A673 (cell line): Measurements from ENCODE around the gene PPP1R3G. TPM values are rescaled to one million over a fixed set of nuclear protein-coding genes. Genes with fewer than 3 reads are reported as not detected.

Experiments used
- BruUV-seq: library from RNA; stranded (reverse); fragments of 400-500 nt; replicated peaks from 2 replicates; lab custom pipeline; 2021; lab: Mats Ljungman, UMichigan
- CTCF ChIA-PET: fragments of 300-600 bp; sonication (Branson Sonifier 250); formaldehyde crosslinking; loops from one replicate; lab custom pipeline; 2022; ENCODE audit warnings: antibody characterized with exemption; lab: Charles Lee
- POLR2A ChIA-PET: fragments of 300-600 bp; sonication (Branson Sonifier 250); formaldehyde crosslinking; loops from one replicate; lab custom pipeline; 2022; ENCODE audit warnings: antibody characterized with exemption; ENCODE audit not compliant: low non-redundant PET; lab: Charles Lee
- DNase-seq: peaks from one replicate; pipeline ENCODE4 v3.0.0-alpha.2; 2015; ENCODE audit warnings: low spot score
- H3K27ac ChIP-seq: fragments of 200-600 bp; sonication (generic); 2 replicates; pipeline ENCODE4 v1.5.1; 2016; ENCODE audit warnings: mixed run types, low read depth, mild to moderate bottlenecking, mixed read lengths, antibody characterized with exemption, low read length; ENCODE audit not compliant: poor library complexity, severe bottlenecking
- H3K27me3 ChIP-seq: fragments of 200-600 bp; sonication (generic); replicated peaks from 2 replicates; pipeline ENCODE4 v1.6.1; 2017; ENCODE audit warnings: mixed run types, low read depth, mild to moderate bottlenecking, mixed read lengths, antibody characterized with exemption, low read length; ENCODE audit not compliant: insufficient read depth, poor library complexity
- H3K36me3 ChIP-seq: fragments of 200-600 bp; sonication (generic); 2 replicates; pipeline ENCODE4 v1.6.1; 2016; ENCODE audit warnings: mixed run types, mild to moderate bottlenecking, mixed read lengths, antibody characterized with exemption, low read length; ENCODE audit not compliant: insufficient read depth, poor library complexity, severe bottlenecking
- H3K4me1 ChIP-seq: fragments of 200-600 bp; sonication (generic); 2 replicates; pipeline ENCODE4 v1.6.1; 2017; ENCODE audit warnings: mixed run types, mild to moderate bottlenecking, mixed read lengths, antibody characterized with exemption, low read length; ENCODE audit not compliant: insufficient read depth, poor library complexity, severe bottlenecking
- H3K4me3 ChIP-seq: fragments of 200-600 bp; sonication (generic); 2 replicates; pipeline ENCODE4 v1.5.1; 2016; ENCODE audit warnings: low read depth, mixed run types, mild to moderate bottlenecking, mixed read lengths, low read length; ENCODE audit not compliant: poor library complexity, severe bottlenecking
- H3K9me3 ChIP-seq: fragments of 200-600 bp; sonication (generic); 2 replicates; pipeline ENCODE4 v1.6.1; 2016; ENCODE audit warnings: mixed run types, low read depth, mild to moderate bottlenecking, mixed read lengths, antibody characterized with exemption, low read length; ENCODE audit not compliant: poor library complexity, severe bottlenecking
- CTCF ChIP-seq: fragments of 300-800, 200-600 bp; sonication (generic); conservative IDR thresholded peaks from 2 replicates; pipeline ENCODE4 v1.5.1; 2017; ENCODE audit warnings: low read depth, mild to moderate bottlenecking, antibody characterized with exemption, low read length, moderate library complexity, mixed read lengths
- EZH2 ChIP-seq: fragments of 200-600 bp; sonication (generic); IDR thresholded peaks from 2 replicates; pipeline ENCODE4 v1.6.1; 2017; ENCODE audit warnings: borderline replicate concordance, low read depth, mild to moderate bottlenecking, mixed read lengths, antibody characterized with exemption, low read length; ENCODE audit not compliant: poor library complexity, severe bottlenecking
- intact Hi-C: fragments of 100-400 bp; cut with micrococcal nuclease; formaldehyde crosslinking; loops from one replicate; pipeline ENCODE4 v1.10.0; 2022; ENCODE audit not compliant: unreplicated experiment
- total RNA-seq: library from RNA; stranded (reverse); gene quantifications from 2 replicates; pipeline ENCODE4 v1.2.3, GENCODE V29; 2021

PPP1R3G gene
- total RNA-seq, 1 experiment from 2014 or later: 0.24 TPM

GRCh38 chr6:5133943-5134342 is 48.8 kb downstream of the PPP1R3G start:
- Histone ChIP-seq H3K27ac (no peak overlapping the region), H3K36me3 (no peaks in the 10 kb centered on the region), H3K4me3 (no peak overlapping the region), H3K27me3 (no peaks in the 10 kb centered on the region), H3K9me3 (no peaks in the 10 kb centered on the region), H3K4me1 (peaks cover 15% of the 10 kb centered on the region)
- POLR2A ChIA-PET: no interaction called here
- CTCF ChIA-PET: interaction anchor here (0.7 kb wide), 1 partner anchor 77 kb away, joined by 3 read pairs; no protein-coding TSS in a partner anchor
- DNase-seq: no peak
- no TSS peak for BruUV-seq
- intact Hi-C loops: no loop called here
- TF ChIP-seq CTCF (no peak), EZH2 (no peak)

GRCh38 chr6:5135788-5136376 is 50.7 kb downstream of the PPP1R3G start:
- BruUV-seq: no TSS peak
- ChIA-PET CTCF (no interaction called here), POLR2A (no interaction called here)
- Histone ChIP-seq H3K27me3 (no peaks in the 10 kb centered on the region), H3K9me3 (no peaks in the 10 kb centered on the region), H3K36me3 (no peaks in the 10 kb centered on the region), H3K4me3 (no peak overlapping the region), H3K4me1 (peaks cover 15% of the 10 kb centered on the region), H3K27ac (no peak overlapping the region)
- intact Hi-C loops: no loop called here
- TF ChIP-seq CTCF (peak; percentile 91), EZH2 (no peak)
- DNase-seq: peak; percentile 82

- intact Hi-C loops: no loop called here
- Histone ChIP-seq H3K27ac (no peak overlapping the region), H3K4me3 (no peak overlapping the region), H3K27me3 (no peaks in the 10 kb centered on the region), H3K9me3 (no peaks in the 10 kb centered on the region), H3K4me1 (peaks cover 15% of the 10 kb centered on the region), H3K36me3 (no peaks in the 10 kb centered on the region)
- BruUV-seq: no TSS peak
- POLR2A ChIA-PET: interaction anchor here (0.8 kb wide), 1 partner anchor 9 kb away, joined by 3 read pairs; no protein-coding TSS in a partner anchor
- CTCF ChIA-PET: no interaction called here
- DNase-seq: no peak
- TF ChIP-seq CTCF: no peak
- no peak for TF ChIP-seq EZH2
Measured at GRCh38 chr6:5136851-5137250, 51.7 kb downstream of the PPP1R3G start.

Other genes starting within 250 kb of the PPP1R3G start
- 28.0 and 30.7 TPM in 2 replicates for gene RPP40, start 81.3 kb upstream of the PPP1R3G start, total RNA-seq
- gene LYRM4, start 175.6 kb downstream of the PPP1R3G start, total RNA-seq: 50.9 and 53.6 TPM in 2 replicates
- gene FARS2, start 176.2 kb downstream of the PPP1R3G start, total RNA-seq: 17.8 and 19.5 TPM in 2 replicates